Fibroblast of upper back skin (primary cell): ENCODE data around the gene GIPC1.
A peak's percentile ranks its signal among the peaks of the same experiment; 100 is the strongest.

ENCODE experiments used
- DNase-seq: peaks from one replicate; pipeline ENCODE4 v3.0.0-alpha.2; 2013

Gene GIPC1

DNA sequence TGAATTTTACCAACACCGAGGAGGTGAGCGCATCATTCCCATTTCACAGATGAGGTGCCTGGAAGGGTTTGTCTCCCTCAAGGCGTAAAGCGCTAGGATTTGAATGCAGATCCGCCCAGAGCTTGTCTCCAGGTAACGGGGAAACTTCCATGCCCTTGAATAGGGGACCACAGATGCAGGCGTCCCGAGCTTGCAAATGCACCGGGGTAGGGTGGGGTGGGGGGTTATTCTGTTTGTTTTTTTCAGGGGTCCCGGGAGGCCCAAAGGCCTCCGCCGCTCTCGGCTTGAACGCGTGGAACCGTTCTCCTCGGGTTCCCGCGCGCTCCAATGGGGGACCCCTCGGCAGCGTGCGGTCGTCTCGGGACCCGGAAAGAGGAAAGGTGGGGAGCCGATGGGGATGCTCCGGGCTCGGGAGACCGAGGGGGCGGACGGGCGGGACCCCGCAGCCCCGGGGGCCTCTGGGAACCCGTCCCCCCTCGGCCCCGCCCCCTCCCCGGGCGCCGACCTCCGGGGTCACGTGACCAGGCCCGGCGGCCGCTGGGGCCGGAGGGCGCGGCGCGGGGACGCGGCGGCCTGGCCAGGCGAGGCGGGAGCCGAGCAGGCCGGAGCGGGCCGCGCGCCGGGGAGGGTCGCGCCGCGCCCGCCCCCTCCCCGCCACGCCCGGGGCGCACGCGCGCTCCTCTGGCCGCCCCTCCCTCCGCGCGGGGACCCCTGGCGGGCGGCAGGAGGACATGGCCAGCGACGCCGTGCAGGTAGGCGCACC is 63.0 kb downstream of the GIPC1 start, which contains the start of gene PKN1:
Gene PKN1, plus strand, starts transcription at position 516 of the 763 bp plus-strand sequence. Its CDS starts 216 bp downstream, at position 732.
- DNase-seq = peak; percentile 37

DNA sequence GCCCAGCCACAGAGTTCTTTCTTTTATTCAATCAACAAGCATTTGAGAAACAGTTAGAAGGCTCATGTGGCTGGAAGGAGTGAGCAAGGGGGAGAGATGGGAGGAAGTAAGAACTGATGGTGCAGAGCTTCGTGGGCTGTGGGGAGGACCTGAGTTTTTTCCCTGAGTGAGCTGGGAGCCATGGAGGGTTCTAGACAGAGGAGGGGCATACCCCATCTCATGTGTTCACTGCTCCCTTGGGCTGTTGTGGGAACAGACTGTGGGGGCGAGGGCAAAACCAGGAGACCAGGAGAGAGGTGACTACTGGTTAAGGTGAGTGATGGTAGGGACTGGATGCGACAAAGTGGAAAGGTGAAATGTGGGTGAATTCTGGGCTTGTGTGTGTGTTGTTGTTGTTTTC is 65.2 kb downstream of the GIPC1 start:
- DNase-seq = no peak

DNA sequence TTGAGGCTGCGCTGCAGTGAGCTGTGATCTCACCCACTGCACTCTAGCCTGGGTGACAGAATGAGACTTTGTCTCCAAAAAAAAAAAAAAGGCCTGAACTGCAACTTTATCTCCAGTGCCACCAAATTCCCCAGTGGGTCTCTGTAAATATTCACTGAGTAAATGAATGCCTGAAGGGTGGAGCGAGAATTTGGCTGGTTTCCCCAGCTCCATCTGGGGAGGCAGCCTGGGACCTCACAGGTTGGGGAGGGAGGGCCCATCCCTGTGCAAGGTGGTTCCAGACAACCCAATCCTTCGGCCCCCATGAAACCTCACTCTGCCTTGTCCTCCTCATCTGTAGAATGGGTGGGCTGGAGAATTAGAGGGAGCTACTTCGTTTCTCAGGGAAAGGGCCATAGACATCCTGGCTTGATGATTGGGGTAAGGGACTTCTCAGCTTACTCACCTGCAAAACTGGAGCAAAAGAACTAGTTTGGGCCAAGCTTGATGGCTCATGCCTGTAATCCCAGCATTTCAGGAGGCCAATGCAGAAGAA is 67.0 kb downstream of the GIPC1 start:
- DNase-seq = no peak
